Measurements from ENCODE around the gene TSHR.

The TSHR gene

GRCh38 chr14:81127785-81128184, 172.4 kb downstream of the TSHR start:
- in situ Hi-C loops (cut with MboI; ENCODE audit: low sequenced_read_pairs): no loop called here

GRCh38 chr14:81129242-81129641, 173.8 kb downstream of the TSHR start:
- in situ Hi-C loops (cut with MboI; ENCODE audit: low sequenced_read_pairs): no loop called here

GRCh38 chr14:81132468-81132867, 177.0 kb downstream of the TSHR start:
- in situ Hi-C loops (cut with MboI; ENCODE audit: low sequenced_read_pairs): no loop called here

- in situ Hi-C loops (cut with MboI; ENCODE audit: low sequenced_read_pairs): no loop called here
Measured at GRCh38 chr14:81133400-81133799, 178.0 kb downstream of the TSHR start.

GRCh38 chr14:81137316-81137715, 181.9 kb downstream of the TSHR start:
- in situ Hi-C loops (cut with MboI; ENCODE audit: low sequenced_read_pairs): no loop called here

GRCh38 chr14:81138429-81138828, 183.0 kb downstream of the TSHR start:
- in situ Hi-C loops (cut with MboI; ENCODE audit: low sequenced_read_pairs): no loop called here

- in situ Hi-C loops (cut with MboI; ENCODE audit: low sequenced_read_pairs): no loop called here
Measured at GRCh38 chr14:81141426-81141825, 186.0 kb downstream of the TSHR start.

GRCh38 chr14:81143793-81144192, 188.4 kb downstream of the TSHR start:
- in situ Hi-C loops (cut with MboI; ENCODE audit: low sequenced_read_pairs): no loop called here

- in situ Hi-C loops (cut with MboI; ENCODE audit: low sequenced_read_pairs): no loop called here
Measured at GRCh38 chr14:81144824-81145603, 189.6 kb downstream of the TSHR start.

- in situ Hi-C loops (cut with MboI; ENCODE audit: low sequenced_read_pairs): no loop called here
Measured at GRCh38 chr14:81147140-81147897, 191.9 kb downstream of the TSHR start.

- in situ Hi-C loops (cut with MboI; ENCODE audit: low sequenced_read_pairs): no loop called here
Measured at GRCh38 chr14:81148635-81149034, 193.2 kb downstream of the TSHR start.

GRCh38 chr14:81153187-81153586, 197.8 kb downstream of the TSHR start:
- in situ Hi-C loops (cut with MboI; ENCODE audit: low sequenced_read_pairs): no loop called here

- in situ Hi-C loops (cut with MboI; ENCODE audit: low sequenced_read_pairs): no loop called here
Measured at GRCh38 chr14:81157431-81157830, 202.0 kb downstream of the TSHR start.

- in situ Hi-C loops (cut with MboI; ENCODE audit: low sequenced_read_pairs): no loop called here
Measured at GRCh38 chr14:81161088-81161487, 205.7 kb downstream of the TSHR start.

- in situ Hi-C loops (cut with MboI; ENCODE audit: low sequenced_read_pairs): no loop called here
Measured at GRCh38 chr14:81161749-81162148, 206.3 kb downstream of the TSHR start.

GRCh38 chr14:81162941-81163340, 207.5 kb downstream of the TSHR start:
- in situ Hi-C loops (cut with MboI; ENCODE audit: low sequenced_read_pairs): no loop called here

GRCh38 chr14:81164167-81164774, 208.8 kb downstream of the TSHR start:
- in situ Hi-C loops (cut with MboI; ENCODE audit: low sequenced_read_pairs): no loop called here

GRCh38 chr14:81165188-81165587, 209.8 kb downstream of the TSHR start:
- in situ Hi-C loops (cut with MboI; ENCODE audit: low sequenced_read_pairs): no loop called here

GRCh38 chr14:81166121-81166520, 210.7 kb downstream of the TSHR start:
- in situ Hi-C loops (cut with MboI; ENCODE audit: low sequenced_read_pairs): no loop called here

- in situ Hi-C loops (cut with MboI; ENCODE audit: low sequenced_read_pairs): no loop called here
Measured at GRCh38 chr14:81169267-81169666, 213.8 kb downstream of the TSHR start.

- in situ Hi-C loops (cut with MboI; ENCODE audit: low sequenced_read_pairs): no loop called here
Measured at GRCh38 chr14:81169711-81170103, 214.3 kb downstream of the TSHR start.

Data from HL-60/S4 treated with phorbol 12-myristate 13-acetate at 8.2 ng/mL for 4 days and 3 days (cell line).